Left ventricle myocardium superior (tissue), 1 donor: ENCODE results near the gene TCP10L. TPM values are rescaled to one million over a fixed set of nuclear protein-coding genes. Genes with fewer than 3 reads are reported as not detected.
"Not testable (repeated sequence)": the region's sequence is repeated elsewhere in the genome, so short reads cannot be mapped to it uniquely, and the experiment has no call there.

Experiments used
- ATAC-seq: fragments of 200-7000 bp; cut with Tn5 transposase; one replicate; pipeline ENCODE4 v1.9.1; 2020; ENCODE audit warnings: mild to moderate bottlenecking, moderate library complexity
- DNase-seq: peaks from one replicate; pipeline ENCODE4 v3.0.0-alpha.2; 2020
- intact Hi-C: fragments of 100-400 bp; cut with micrococcal nuclease; formaldehyde crosslinking; loops from one replicate; pipeline ENCODE4 v1.11.0; 2022
- total RNA-seq: library from RNA; stranded (reverse); fragmentation: NEBNext Ultra II Directional; extraction: Animal tissue kit (Norgen Biotek cat#: 25700); gene quantifications from one replicate; pipeline ENCODE4 v1.2.1, GENCODE V29; 2021
- donor health status: DM: no; HTN: yes; CAD: no; lungs with severe emphysema.

The TCP10L gene
- total RNA-seq, 1 donor from 2014 or later = 2.9 TPM

GRCh38 chr21:32561476-32561875 is 23.8 kb downstream of the TCP10L start:
- DNase-seq, intact Hi-C loops, ATAC-seq: not testable (repeated sequence)

- intact Hi-C loops = no loop called here
- DNase-seq (no peak), ATAC-seq (no peak)
Observed at GRCh38 chr21:32560896-32561295, 24.4 kb downstream of the TCP10L start.

- DNase-seq (no peak), ATAC-seq (no peak)
- intact Hi-C loops = no loop called here
Observed at GRCh38 chr21:32559006-32559610, 26.2 kb downstream of the TCP10L start.

GRCh38 chr21:32558106-32558505 is 27.2 kb downstream of the TCP10L start:
- intact Hi-C loops = no loop called here
- no peak for ATAC-seq
- no peak for DNase-seq

- DNase-seq = no peak
- ATAC-seq = no peak
- intact Hi-C loops = no loop called here
Observed at GRCh38 chr21:32554832-32555638, 30.3 kb downstream of the TCP10L start.

- ATAC-seq = no peak
- no peak for DNase-seq
- intact Hi-C loops = no loop called here
Observed at GRCh38 chr21:32549886-32550285, 35.4 kb downstream of the TCP10L start.

- DNase-seq (no peak), ATAC-seq (no peak)
- intact Hi-C loops = no loop called here
Observed at GRCh38 chr21:32549440-32549839, 35.9 kb downstream of the TCP10L start.

- DNase-seq (no peak), ATAC-seq (no peak)
- intact Hi-C loops = no loop called here
Observed at GRCh38 chr21:32548978-32549377, 36.3 kb downstream of the TCP10L start.

- ATAC-seq = no peak
- intact Hi-C loops = no loop called here
- DNase-seq = no peak
Observed at GRCh38 chr21:32547018-32547417, 38.3 kb downstream of the TCP10L start.

GRCh38 chr21:32545948-32546441 is 39.3 kb downstream of the TCP10L start:
- intact Hi-C loops = no loop called here
- no peak for DNase-seq
- no peak for ATAC-seq

- intact Hi-C loops = no loop called here
- no peak for ATAC-seq
- DNase-seq = no peak
Observed at GRCh38 chr21:32544697-32545096, 40.6 kb downstream of the TCP10L start.

- DNase-seq = no peak
- no peak for ATAC-seq
- intact Hi-C loops = no loop called here
Observed at GRCh38 chr21:32543975-32544374, 41.3 kb downstream of the TCP10L start.

- ATAC-seq, intact Hi-C loops, DNase-seq: not testable (repeated sequence)
Observed at GRCh38 chr21:32543056-32543455, 42.3 kb downstream of the TCP10L start.

GRCh38 chr21:32539378-32539777 is 45.9 kb downstream of the TCP10L start:
- intact Hi-C loops = no loop called here
- ATAC-seq (no peak), DNase-seq (no peak)

- intact Hi-C loops = no loop called here
- ATAC-seq (no peak), DNase-seq (no peak)
Observed at GRCh38 chr21:32538147-32538792, 47.1 kb downstream of the TCP10L start.

GRCh38 chr21:32537569-32537881 is 47.8 kb downstream of the TCP10L start:
- intact Hi-C loops = no loop called here
- ATAC-seq = peak; percentile 36
- no peak for DNase-seq

GRCh38 chr21:32535612-32536011 is 49.7 kb downstream of the TCP10L start:
- ATAC-seq (no peak), DNase-seq (no peak)
- intact Hi-C loops = no loop called here

- intact Hi-C loops = no loop called here
- DNase-seq (no peak), ATAC-seq (no peak)
Observed at GRCh38 chr21:32534113-32534512, 51.2 kb downstream of the TCP10L start.

GRCh38 chr21:32533611-32534010 is 51.7 kb downstream of the TCP10L start:
- ATAC-seq = no peak

GRCh38 chr21:32533053-32533452 is 52.3 kb downstream of the TCP10L start:
- intact Hi-C loops = no loop called here
- ATAC-seq (no peak), DNase-seq (no peak)

More at GRCh38 chr21:32533611-32534010, 51.7 kb downstream of the TCP10L start:
- no peak for DNase-seq
- intact Hi-C loops = no loop called here
